HEK293 (cell line): ENCODE data around the gene MOGAT2.

Source experiments
- BCL11A ChIP-seq: fragments of 450-650 bp; formaldehyde crosslinking; IDR thresholded peaks from 2 replicates; pipeline ENCODE4 v1.5.1; 2016; ENCODE audit warnings: low read depth, missing biosample characterization, missing genetic modification characterization
- CTCF ChIP-seq: fragments of 450-650 bp; formaldehyde crosslinking; IDR thresholded peaks from 2 replicates; pipeline ENCODE4 v1.5.1; 2016; ENCODE audit warnings: missing biosample characterization, missing genetic modification characterization
- KLF16 ChIP-seq: fragments of 450-650 bp; formaldehyde crosslinking; IDR thresholded peaks from 2 replicates; pipeline ENCODE4 v1.5.1; 2017; ENCODE audit warnings: missing biosample characterization, missing genetic modification characterization
- SP3 ChIP-seq: fragments of 450-650 bp; formaldehyde crosslinking; IDR thresholded peaks from 2 replicates; pipeline ENCODE4 v1.5.1; 2016; ENCODE audit warnings: missing biosample characterization, missing genetic modification characterization
- YY1 ChIP-seq: fragments of 450-650 bp; formaldehyde crosslinking; IDR thresholded peaks from 2 replicates; pipeline ENCODE4 v1.5.1; 2018; ENCODE audit warnings: missing biosample characterization, missing genetic modification characterization
- ZBTB17 ChIP-seq: fragments of 450-650 bp; formaldehyde crosslinking; IDR thresholded peaks from 2 replicates; pipeline ENCODE4 v1.5.1; 2016; ENCODE audit warnings: missing biosample characterization, missing genetic modification characterization
- ZFP41 ChIP-seq: fragments of 450-650 bp; formaldehyde crosslinking; IDR thresholded peaks from 2 replicates; pipeline ENCODE4 v1.5.1; 2016; ENCODE audit warnings: missing biosample characterization, missing genetic modification characterization, borderline replicate concordance
- ZNF121 ChIP-seq: fragments of 450-650 bp; formaldehyde crosslinking; IDR thresholded peaks from 2 replicates; pipeline ENCODE4 v1.5.1; 2016; ENCODE audit warnings: missing biosample characterization, missing genetic modification characterization
- ZNF138 ChIP-seq: fragments of 450-650 bp; formaldehyde crosslinking; IDR thresholded peaks from 2 replicates; pipeline ENCODE4 v1.5.1; 2016; ENCODE audit warnings: missing biosample characterization, missing genetic modification characterization, borderline replicate concordance
- ZNF266 ChIP-seq: fragments of 450-650 bp; formaldehyde crosslinking; IDR thresholded peaks from 2 replicates; pipeline ENCODE4 v1.5.1; 2016; ENCODE audit warnings: missing biosample characterization, missing genetic modification characterization, low read depth
- ZNF274 ChIP-seq, 2 experiments: fragments of 200-500 bp in 1 of 2; fragments of 450-650 bp in 1 of 2; sonication (Bioruptor generic) in 1 of 2; formaldehyde crosslinking in 1 of 2; IDR thresholded peaks; 2 replicates each; pipeline versions ENCODE4 v1.5.1 to v1.6.1; 2014 to 2016; ENCODE audit warnings: borderline replicate concordance in 1 of 2, inconsistent platforms in 1 of 2, low read length in 1 of 2, missing biosample characterization in 1 of 2, missing genetic modification characterization in 1 of 2
- ZNF433 ChIP-seq: fragments of 450-650 bp; formaldehyde crosslinking; IDR thresholded peaks from 2 replicates; pipeline ENCODE4 v1.5.1; 2016; ENCODE audit warnings: missing biosample characterization, missing genetic modification characterization, low read depth
- ZNF555 ChIP-seq: fragments of 450-650 bp; formaldehyde crosslinking; conservative IDR thresholded peaks from 2 replicates; pipeline ENCODE4 v1.5.1; 2017; ENCODE audit warnings: missing biosample characterization, mild to moderate bottlenecking, missing genetic modification characterization, inconsistent platforms
- ZNF768 ChIP-seq: fragments of 450-650 bp; formaldehyde crosslinking; IDR thresholded peaks from 2 replicates; pipeline ENCODE4 v1.5.1; 2018; ENCODE audit warnings: missing biosample characterization, mild to moderate bottlenecking, missing genetic modification characterization

- no peak for TF ChIP-seq KLF16 (tag by site-specific recombination)
- no peak for TF ChIP-seq ZNF274 (IDR thresholded peaks at IDR 0.05; ENCODE audit: low read length)
- TF ChIP-seq ZNF274 (tag by site-specific recombination; IDR thresholded peaks at IDR 0.05; ENCODE audit: borderline replicate concordance) = no peak
- no peak for TF ChIP-seq ZNF121 (tag by site-specific recombination)
- no peak for TF ChIP-seq ZNF433 (tag by site-specific recombination)
- TF ChIP-seq SP3 (tag by site-specific recombination) = no peak
- no peak for TF ChIP-seq CTCF (tag by site-specific recombination)
- TF ChIP-seq ZNF555 (tag by site-specific recombination) = no peak
- TF ChIP-seq ZNF768 = no peak
- TF ChIP-seq ZNF138 = no peak
- TF ChIP-seq BCL11A (tag by site-specific recombination) = no peak
- no peak for TF ChIP-seq ZFP41 (tag by site-specific recombination)
- no peak for TF ChIP-seq YY1 (tag by site-specific recombination)
- TF ChIP-seq ZBTB17 (tag by site-specific recombination) = no peak
- no peak for TF ChIP-seq ZNF266 (tag by site-specific recombination)
Observed at GRCh38 chr11:75767793-75768111, 50.1 kb downstream of the MOGAT2 start.
